Breast epithelium (tissue), 4 donors: Measurements from ENCODE around the gene MUC22. TPM values are rescaled to one million over a fixed set of nuclear protein-coding genes. Genes with fewer than 3 reads are reported as not detected.

Experiments
- DNase-seq, 2 donors: peaks; one replicate each; pipeline ENCODE4 v3.0.0-alpha.2; 2019; ENCODE audit warnings: low spot score in 2 of 2
- H3K27ac ChIP-seq, 2 donors: fragments of 200-600 bp; sonication (generic) in 1 of 2; one replicate each; pipeline ENCODE4 v1.5.1; 2016 to 2019; ENCODE audit warnings: mild to moderate bottlenecking in 1 of 2
- H3K27me3 ChIP-seq, 2 donors: fragments of 200-600 bp; sonication (generic) in 1 of 2; one replicate each; pipeline versions ENCODE4 v1.5.1 to v1.6.0; 2017 to 2019; ENCODE audit warnings: control low read depth in 1 of 2, mild to moderate bottlenecking in 1 of 2
- H3K36me3 ChIP-seq: fragments of 200-600 bp; one replicate; pipeline ENCODE4 v1.5.1; 2019
- H3K4me1 ChIP-seq, 2 donors: fragments of 200-600 bp; sonication (generic); one replicate each; pipeline ENCODE4 v1.5.1; 2016 to 2019; ENCODE audit warnings: control low read depth in 1 of 2
- H3K4me3 ChIP-seq, 3 donors: fragments of 200-600 bp; sonication (generic); 1 replicate in 2 of 3; 2 replicates in 1 of 3; pipeline ENCODE4 v1.5.1; 2016 to 2019; ENCODE audit warnings: mild to moderate bottlenecking in 3 of 3, moderate library complexity in 2 of 3
- H3K9me3 ChIP-seq, 2 donors: fragments of 200-600 bp; sonication (generic) in 1 of 2; one replicate each; pipeline ENCODE4 v1.5.1; 2016 to 2019; ENCODE audit warnings: control low read depth in 1 of 2
- POLR2A ChIP-seq: fragments of 450-650 bp; IDR thresholded peaks from one replicate; pipeline ENCODE4 v1.6.1; 2016; ENCODE audit warnings: antibody characterized with exemption, mild to moderate bottlenecking, moderate library complexity
- POLR2AphosphoS5 ChIP-seq, 3 donors: sonication (generic); formaldehyde crosslinking; IDR thresholded peaks; one replicate each; pipeline ENCODE4 v1.6.1; 2017; ENCODE audit warnings: antibody characterized with exemption in 3 of 3
- intact Hi-C: fragments of 100-400 bp; cut with DNase I; formaldehyde crosslinking; loops from one replicate; pipeline ENCODE4 v1.15.1; 2023; ENCODE audit warnings: low total_unique reads
- total RNA-seq, 3 donors: library from RNA; depleted of rRNA; stranded (reverse); fragments of >200 nt; gene quantifications; one replicate each; pipeline ENCODE4 v1.1.0, GENCODE V29; 2016
- TF ChIP-seq, protein P1 (sequence below), 3 donors: fragments of 450-650 bp; IDR thresholded peaks; one replicate each; pipeline ENCODE4 v1.5.1; 2016 to 2017; ENCODE audit warnings: antibody characterized with exemption in 3 of 3, mild to moderate bottlenecking in 3 of 3, moderate library complexity in 3 of 3

The MUC22 gene
- total RNA-seq, 3 donors from 2014 or later = not detected

DNA sequence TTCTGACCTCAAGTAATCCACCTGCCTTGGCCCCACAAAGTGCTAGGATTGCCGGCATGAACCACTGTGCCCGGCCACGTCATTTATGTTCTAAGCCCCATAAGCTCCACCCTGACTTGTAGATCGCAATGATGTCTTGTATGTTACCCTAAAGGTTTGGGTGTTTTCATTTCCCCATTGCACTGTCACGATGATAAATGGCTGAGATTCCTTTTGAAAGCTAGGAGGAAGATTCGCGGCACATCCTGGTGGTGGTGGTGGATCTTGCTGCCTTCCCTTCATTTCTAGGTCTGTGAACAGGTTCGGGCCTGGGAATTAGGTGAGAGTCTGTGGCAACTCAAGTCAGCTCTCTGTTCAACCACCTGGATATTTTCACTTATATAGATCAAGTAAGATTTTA is 28.3 kb downstream of the MUC22 start:
- Histone ChIP-seq H3K27ac (no peak overlapping the region), H3K27me3 (no peaks in the 10 kb centered on the region), H3K4me3 (no peak overlapping the region), H3K36me3 (no peaks in the 10 kb centered on the region), H3K4me1 (no peaks in the 10 kb centered on the region), H3K9me3 (no peaks in the 10 kb centered on the region)
- no peak for DNase-seq
- intact Hi-C loops = no loop called here
- TF ChIP-seq, protein P1, sequence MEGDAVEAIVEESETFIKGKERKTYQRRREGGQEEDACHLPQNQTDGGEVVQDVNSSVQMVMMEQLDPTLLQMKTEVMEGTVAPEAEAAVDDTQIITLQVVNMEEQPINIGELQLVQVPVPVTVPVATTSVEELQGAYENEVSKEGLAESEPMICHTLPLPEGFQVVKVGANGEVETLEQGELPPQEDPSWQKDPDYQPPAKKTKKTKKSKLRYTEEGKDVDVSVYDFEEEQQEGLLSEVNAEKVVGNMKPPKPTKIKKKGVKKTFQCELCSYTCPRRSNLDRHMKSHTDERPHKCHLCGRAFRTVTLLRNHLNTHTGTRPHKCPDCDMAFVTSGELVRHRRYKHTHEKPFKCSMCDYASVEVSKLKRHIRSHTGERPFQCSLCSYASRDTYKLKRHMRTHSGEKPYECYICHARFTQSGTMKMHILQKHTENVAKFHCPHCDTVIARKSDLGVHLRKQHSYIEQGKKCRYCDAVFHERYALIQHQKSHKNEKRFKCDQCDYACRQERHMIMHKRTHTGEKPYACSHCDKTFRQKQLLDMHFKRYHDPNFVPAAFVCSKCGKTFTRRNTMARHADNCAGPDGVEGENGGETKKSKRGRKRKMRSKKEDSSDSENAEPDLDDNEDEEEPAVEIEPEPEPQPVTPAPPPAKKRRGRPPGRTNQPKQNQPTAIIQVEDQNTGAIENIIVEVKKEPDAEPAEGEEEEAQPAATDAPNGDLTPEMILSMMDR (IDR thresholded peaks at IDR 0.05) = no peak
- TF ChIP-seq POLR2AphosphoS5 (IDR thresholded peaks at IDR 0.05) = no peak
- TF ChIP-seq POLR2A = no peak

DNA sequence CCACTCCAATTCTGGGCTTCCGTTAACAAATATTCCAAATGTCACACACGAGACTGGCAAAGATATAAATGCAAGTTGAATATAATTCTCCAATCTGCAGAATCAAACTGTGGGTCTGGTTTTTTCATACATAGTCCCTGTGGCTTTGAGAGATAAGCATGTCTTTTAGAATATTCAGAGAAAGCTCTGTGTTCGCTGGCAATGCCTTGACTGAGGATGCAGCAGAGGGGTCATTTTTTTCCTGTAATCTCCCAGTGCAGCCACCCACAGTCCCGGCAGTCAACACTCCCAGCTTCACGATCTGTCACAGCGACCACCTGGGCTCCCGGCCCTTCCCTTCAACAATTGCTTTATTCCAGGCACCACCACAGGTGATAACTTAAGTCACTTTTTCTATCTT is 30.5 kb downstream of the MUC22 start:
- intact Hi-C loops = no loop called here
- no peaks in the 10 kb centered on the region for H3K27me3 ChIP-seq
- H3K27ac ChIP-seq = no peak overlapping the region
- TF ChIP-seq, protein P1 (IDR thresholded peaks at IDR 0.05) = no peak
- TF ChIP-seq POLR2A (no peak), POLR2AphosphoS5 (IDR thresholded peaks at IDR 0.05) (no peak)
- no peaks in the 10 kb centered on the region for H3K9me3 ChIP-seq
- no peaks in the 10 kb centered on the region for H3K36me3 ChIP-seq
- no peaks in the 10 kb centered on the region for H3K4me1 ChIP-seq
- no peak for DNase-seq
- no peak overlapping the region for H3K4me3 ChIP-seq

DNA sequence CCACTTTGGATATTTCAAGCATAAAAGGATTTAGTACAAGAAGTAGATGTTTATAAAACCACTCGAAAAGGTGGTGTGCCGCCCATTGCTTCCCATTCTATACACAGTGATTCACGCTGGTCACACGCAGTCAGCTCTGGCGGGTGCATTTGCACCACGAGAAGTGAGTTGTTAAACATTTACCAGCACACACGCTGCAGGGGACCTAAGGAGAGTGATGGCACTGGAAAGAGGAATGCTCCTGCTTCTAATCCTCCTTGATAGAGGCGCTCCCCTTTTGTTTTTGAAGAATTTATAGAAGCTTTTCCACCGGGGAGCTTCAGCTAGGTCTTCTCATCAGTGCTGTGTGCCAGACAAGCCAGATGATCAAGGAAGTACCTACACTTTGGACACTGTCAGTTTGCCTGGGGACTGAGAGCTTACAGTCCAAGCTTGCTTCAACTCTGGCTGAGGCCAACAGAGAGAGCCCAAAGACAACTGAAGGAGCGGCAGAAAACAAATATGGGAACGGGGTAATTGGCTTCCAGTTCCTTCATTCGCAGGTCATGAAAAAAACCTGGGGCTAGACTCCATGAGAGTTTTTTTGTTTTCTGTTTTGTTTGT is 31.2 kb downstream of the MUC22 start:
- Histone ChIP-seq H3K27me3 (no peaks in the 10 kb centered on the region), H3K4me3 (no peak overlapping the region), H3K9me3 (no peaks in the 10 kb centered on the region), H3K27ac (no peak overlapping the region), H3K36me3 (no peaks in the 10 kb centered on the region), H3K4me1 (no peaks in the 10 kb centered on the region)
- no peak for DNase-seq
- intact Hi-C loops = no loop called here
- TF ChIP-seq, protein P1 (IDR thresholded peaks at IDR 0.05) = no peak
- no peak for TF ChIP-seq POLR2AphosphoS5 (IDR thresholded peaks at IDR 0.05)
- TF ChIP-seq POLR2A = no peak

DNA sequence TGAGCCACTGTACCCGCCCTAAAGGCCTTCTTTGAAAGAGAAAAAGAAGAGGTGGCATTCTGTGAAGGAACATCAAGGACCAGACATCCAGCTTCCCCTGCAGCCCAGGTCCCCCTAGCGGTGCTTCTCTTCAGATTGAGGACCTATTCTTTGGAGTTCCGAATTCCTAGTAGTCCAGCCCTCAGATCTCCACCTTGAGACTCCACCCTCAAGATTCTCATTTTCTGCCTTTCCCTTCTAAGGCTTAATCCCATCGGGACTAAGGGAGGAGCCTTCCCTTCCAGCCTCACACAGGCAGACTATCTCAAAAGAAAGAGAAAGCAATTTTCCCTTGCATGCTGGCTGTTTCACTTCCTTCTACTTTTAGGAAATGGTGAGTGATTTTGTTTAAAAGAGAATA is 32.5 kb downstream of the MUC22 start:
- TF ChIP-seq, protein P1 (IDR thresholded peaks at IDR 0.05) = peak in 2 of 3 donors; percentile 40 to 46
- no peak for TF ChIP-seq POLR2AphosphoS5 (IDR thresholded peaks at IDR 0.05)
- no peak overlapping the region for H3K4me3 ChIP-seq
- H3K27ac ChIP-seq = no peak overlapping the region
- no peaks in the 10 kb centered on the region for H3K36me3 ChIP-seq
- H3K27me3 ChIP-seq = no peaks in the 10 kb centered on the region
- no peaks in the 10 kb centered on the region for H3K4me1 ChIP-seq
- DNase-seq = peak; percentile 52 to 58
- H3K9me3 ChIP-seq = no peaks in the 10 kb centered on the region
- intact Hi-C loops = no loop called here

DNA sequence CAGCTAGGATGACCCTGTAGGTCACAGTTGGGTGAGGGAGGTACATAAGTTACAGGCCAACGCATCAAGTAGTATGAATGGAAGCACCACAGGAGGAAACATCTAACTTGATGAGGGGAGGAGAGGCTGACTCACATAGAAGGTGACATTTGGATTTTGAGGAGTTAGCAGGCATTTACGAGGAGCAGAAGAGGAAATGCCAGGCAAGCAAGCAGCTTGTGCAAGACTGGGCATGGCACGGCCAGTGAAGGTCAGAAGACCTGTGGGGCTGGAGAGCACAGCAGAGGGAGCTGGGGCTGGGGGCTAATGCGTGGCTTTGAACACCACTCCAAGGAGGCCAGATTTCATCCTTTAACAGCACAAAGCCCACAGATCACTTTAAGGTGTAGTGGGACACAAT is 37.8 kb downstream of the MUC22 start:
- Histone ChIP-seq H3K27me3 (no peaks in the 10 kb centered on the region), H3K27ac (no peak overlapping the region), H3K4me1 (no peaks in the 10 kb centered on the region), H3K4me3 (no peak overlapping the region), H3K36me3 (no peaks in the 10 kb centered on the region), H3K9me3 (no peaks in the 10 kb centered on the region)
- intact Hi-C loops = no loop called here
- TF ChIP-seq, protein P1 (IDR thresholded peaks at IDR 0.05) = no peak
- TF ChIP-seq POLR2AphosphoS5 (IDR thresholded peaks at IDR 0.05) = no peak
- no peak for TF ChIP-seq POLR2A
- DNase-seq = no peak
